ENCODE results near the gene TUBGCP5. TPM values are rescaled to one million over a fixed set of nuclear protein-coding genes. Genes with fewer than 3 reads are reported as not detected.

The TUBGCP5 gene
- total RNA-seq, 4 donors from 2014 or later, result 11.0 to 21.8 (median 13.6) TPM

DNA sequence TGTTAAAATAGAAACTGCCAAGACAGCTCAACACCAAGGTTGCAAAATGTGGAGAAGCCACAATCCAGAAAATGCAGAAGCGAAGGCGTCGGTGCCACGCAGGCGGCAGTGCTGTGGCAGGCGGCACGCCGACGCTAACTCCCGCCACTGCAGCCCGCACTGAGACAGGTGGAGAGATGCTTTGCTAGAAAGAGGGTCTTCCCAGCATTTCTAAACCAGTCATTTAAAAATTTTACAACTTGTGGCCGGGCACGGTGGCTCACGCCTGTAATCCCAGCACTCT is 82.5 kb downstream of the TUBGCP5 start:
- TF ChIP-seq, protein P1, sequence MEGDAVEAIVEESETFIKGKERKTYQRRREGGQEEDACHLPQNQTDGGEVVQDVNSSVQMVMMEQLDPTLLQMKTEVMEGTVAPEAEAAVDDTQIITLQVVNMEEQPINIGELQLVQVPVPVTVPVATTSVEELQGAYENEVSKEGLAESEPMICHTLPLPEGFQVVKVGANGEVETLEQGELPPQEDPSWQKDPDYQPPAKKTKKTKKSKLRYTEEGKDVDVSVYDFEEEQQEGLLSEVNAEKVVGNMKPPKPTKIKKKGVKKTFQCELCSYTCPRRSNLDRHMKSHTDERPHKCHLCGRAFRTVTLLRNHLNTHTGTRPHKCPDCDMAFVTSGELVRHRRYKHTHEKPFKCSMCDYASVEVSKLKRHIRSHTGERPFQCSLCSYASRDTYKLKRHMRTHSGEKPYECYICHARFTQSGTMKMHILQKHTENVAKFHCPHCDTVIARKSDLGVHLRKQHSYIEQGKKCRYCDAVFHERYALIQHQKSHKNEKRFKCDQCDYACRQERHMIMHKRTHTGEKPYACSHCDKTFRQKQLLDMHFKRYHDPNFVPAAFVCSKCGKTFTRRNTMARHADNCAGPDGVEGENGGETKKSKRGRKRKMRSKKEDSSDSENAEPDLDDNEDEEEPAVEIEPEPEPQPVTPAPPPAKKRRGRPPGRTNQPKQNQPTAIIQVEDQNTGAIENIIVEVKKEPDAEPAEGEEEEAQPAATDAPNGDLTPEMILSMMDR (IDR thresholded peaks at IDR 0.05), result no peak
- no peak for TF ChIP-seq POLR2A (IDR thresholded peaks at IDR 0.05)
- DNase-seq (ENCODE audit: low spot score in 2 of 2), result no peak
- WGBS, 2 donors, result 86 to 91% methylated on average over 14 of the region's 14 CpGs
- intact Hi-C loops (cut with DNase I; ENCODE audit: low total_unique reads), result no loop called here
- no peak overlapping the region for H3K4me3 ChIP-seq (ENCODE audit: low read depth, poor library complexity, severe bottlenecking)

DNA sequence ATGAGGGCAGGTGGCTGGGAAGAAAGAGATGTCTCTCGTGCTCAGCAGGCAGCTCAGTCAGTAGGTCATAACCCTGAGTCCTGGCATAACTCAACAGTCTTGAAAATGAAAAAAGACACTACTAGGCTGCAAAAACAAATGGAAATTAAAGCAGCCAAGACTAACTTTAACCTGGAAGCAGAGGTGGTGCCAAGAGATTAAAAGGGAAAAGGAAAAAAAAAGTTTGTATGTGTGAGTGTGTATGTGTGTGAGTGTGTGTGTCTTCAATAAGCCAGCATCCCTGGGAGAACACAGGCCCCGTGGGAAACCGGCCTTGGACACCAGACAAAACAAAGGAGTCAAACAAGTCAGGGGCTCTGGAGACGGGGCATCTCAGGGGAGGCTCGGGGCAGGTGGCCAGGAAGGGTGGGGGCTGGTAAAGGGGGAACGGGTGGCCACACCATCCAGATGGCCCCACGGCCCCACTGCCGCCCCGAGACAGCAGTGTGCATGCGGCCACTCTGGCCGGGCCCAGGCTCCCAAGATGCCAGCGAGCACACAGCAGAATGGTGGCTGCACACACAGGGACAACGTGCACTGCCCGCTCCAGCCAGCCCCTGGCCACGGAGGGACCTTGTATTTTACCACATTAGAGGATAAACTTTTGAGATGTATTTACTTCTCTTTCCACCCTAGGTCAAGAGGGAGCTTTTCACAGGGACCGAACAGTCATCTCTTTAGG is 83.0 kb downstream of the TUBGCP5 start:
- intact Hi-C loops (cut with DNase I; ENCODE audit: low total_unique reads), result no loop called here
- H3K4me3 ChIP-seq (ENCODE audit: low read depth, poor library complexity, severe bottlenecking), result no peak overlapping the region
- TF ChIP-seq, protein P1 (IDR thresholded peaks at IDR 0.05), result no peak
- no peak for TF ChIP-seq POLR2A (IDR thresholded peaks at IDR 0.05)
- no peak for DNase-seq (ENCODE audit: low spot score in 2 of 2)
- WGBS, 2 donors, result 64 to 66% methylated on average over 16 of the region's 16 CpGs

DNA sequence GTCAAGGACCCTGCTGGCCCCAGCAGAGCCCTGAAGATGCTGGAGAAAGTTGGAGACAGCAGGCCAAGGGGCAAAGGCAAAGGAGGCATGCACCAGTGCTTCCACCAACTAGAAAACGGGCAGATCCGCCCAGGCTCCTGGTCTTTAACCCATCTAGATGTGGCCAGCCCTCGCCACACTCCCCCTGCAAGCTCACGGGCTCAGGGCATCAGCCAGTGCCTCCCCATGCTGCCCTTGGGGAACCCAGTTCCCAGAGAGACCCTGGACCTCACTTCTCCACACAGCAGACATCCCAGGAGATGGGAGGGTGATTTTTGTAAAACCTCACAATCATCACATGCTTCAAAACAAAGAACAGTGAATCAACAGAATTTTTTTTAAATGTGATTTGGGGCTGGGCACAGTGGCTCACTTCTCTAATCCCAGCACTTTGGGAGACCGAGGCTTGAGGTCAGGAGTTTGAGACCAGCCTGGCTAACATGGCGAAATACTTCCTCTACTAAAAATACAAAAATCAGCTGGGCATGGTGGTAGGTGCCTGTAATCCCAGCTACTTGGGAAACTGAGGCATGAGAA is 83.7 kb downstream of the TUBGCP5 start:
- 80 to 88% methylated on average over 6 of the region's 6 CpGs for WGBS, 2 donors
- H3K4me3 ChIP-seq (ENCODE audit: low read depth, poor library complexity, severe bottlenecking), result no peak overlapping the region
- TF ChIP-seq, protein P1 (IDR thresholded peaks at IDR 0.05), result no peak
- no peak for TF ChIP-seq POLR2A (IDR thresholded peaks at IDR 0.05)
- intact Hi-C loops (cut with DNase I; ENCODE audit: low total_unique reads), result no loop called here
- no peak for DNase-seq (ENCODE audit: low spot score in 2 of 2)

DNA sequence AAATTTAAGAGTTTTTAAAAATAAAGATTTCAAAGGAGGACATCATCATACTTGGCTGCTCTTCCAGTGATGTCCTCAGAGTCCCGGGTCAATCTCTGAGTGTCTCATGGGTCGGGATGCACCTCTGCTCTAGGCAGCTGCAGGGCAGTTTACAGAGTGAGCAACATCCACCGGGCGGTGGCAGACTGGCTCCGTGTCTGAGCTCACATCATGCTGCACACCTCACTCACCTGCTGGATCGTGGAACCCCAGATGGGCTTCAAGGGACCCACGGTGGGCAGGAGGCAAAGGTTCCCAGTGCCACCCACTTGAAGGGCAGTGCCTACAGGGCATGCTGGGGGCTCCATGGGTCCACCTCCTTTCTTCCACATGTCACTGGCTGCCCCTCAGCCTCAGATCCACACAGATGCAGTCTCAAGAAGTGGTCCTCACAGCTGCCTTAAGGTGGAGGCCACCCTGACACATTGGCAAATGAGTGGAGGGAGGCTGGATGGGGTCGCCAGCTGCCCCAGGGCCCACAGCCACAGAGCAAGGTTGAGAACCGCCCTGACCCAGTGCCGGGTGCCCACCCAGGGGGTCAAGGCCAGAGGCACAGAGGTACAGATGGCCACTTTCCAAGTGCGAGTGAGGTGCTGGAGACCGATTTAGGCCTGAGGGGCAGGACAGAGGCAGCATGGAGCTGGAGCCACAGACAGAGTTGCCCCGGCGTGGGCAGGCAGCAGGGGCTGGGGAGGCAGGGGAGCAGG is 84.4 kb downstream of the TUBGCP5 start:
- intact Hi-C loops (cut with DNase I; ENCODE audit: low total_unique reads), result no loop called here
- 62 to 79% methylated on average over 10 to 14 of the region's 14 CpGs for WGBS, 2 donors
- H3K4me3 ChIP-seq (ENCODE audit: low read depth, poor library complexity, severe bottlenecking), result no peak overlapping the region
- no peak for TF ChIP-seq POLR2A (IDR thresholded peaks at IDR 0.05)
- TF ChIP-seq, protein P1 (IDR thresholded peaks at IDR 0.05), result no peak
- DNase-seq (ENCODE audit: low spot score in 2 of 2), result no peak

DNA sequence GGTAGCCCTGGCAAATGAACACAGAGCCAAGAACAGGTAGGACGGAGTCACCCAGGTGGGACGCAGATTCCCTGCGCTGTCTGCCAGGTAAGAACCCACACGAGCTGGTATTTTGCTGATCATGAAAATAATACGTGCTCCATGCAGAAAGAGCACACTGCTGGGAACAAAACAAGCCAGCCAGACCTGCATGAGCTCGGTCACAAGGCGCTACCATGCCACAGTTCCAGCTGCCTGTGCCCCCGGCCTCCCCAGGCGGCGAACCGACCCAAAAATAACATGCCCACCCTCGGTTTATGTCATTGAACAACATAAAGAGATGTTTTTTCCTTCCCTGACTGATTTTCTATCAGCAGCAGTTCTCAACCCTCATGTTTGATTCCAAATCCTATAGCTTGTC is 85.0 kb downstream of the TUBGCP5 start:
- DNase-seq (ENCODE audit: low spot score in 2 of 2), result no peak
- intact Hi-C loops (cut with DNase I; ENCODE audit: low total_unique reads), result no loop called here
- 87 to 89% methylated on average over 12 of the region's 12 CpGs for WGBS, 2 donors

More for the DNA sequence above, 85.0 kb downstream of the TUBGCP5 start:
- TF ChIP-seq, protein P1 (IDR thresholded peaks at IDR 0.05), result no peak
- TF ChIP-seq POLR2A (IDR thresholded peaks at IDR 0.05), result no peak
- no peak overlapping the region for H3K4me3 ChIP-seq (ENCODE audit: low read depth, poor library complexity, severe bottlenecking)
